Upper lobe of left lung (tissue), 4 donors: ENCODE results near the gene WBP1L.

Experiments
- EP300 ChIP-seq, 4 donors: sonication (generic); formaldehyde crosslinking; IDR thresholded peaks; one replicate each; pipeline ENCODE4 v1.5.1; 2017; ENCODE audit warnings: antibody characterized with exemption in 4 of 4, control low read depth in 2 of 4
- POLR2A ChIP-seq, 4 donors: fragments of 450-650 bp; IDR thresholded peaks; one replicate each; pipeline ENCODE4 v1.5.1; 2016 to 2017; ENCODE audit warnings: antibody characterized with exemption in 4 of 4, mild to moderate bottlenecking in 2 of 4
- TF ChIP-seq, protein P1 (sequence below), 6 experiments: fragments of 450-650 bp in 4 of 6; fragments of 200-600 bp in 2 of 6; sonication (generic) in 2 of 6; IDR thresholded peaks; one replicate each; pipeline ENCODE4 v1.5.1; 2016 to 2019; ENCODE audit warnings: antibody characterized with exemption in 6 of 6

DNA sequence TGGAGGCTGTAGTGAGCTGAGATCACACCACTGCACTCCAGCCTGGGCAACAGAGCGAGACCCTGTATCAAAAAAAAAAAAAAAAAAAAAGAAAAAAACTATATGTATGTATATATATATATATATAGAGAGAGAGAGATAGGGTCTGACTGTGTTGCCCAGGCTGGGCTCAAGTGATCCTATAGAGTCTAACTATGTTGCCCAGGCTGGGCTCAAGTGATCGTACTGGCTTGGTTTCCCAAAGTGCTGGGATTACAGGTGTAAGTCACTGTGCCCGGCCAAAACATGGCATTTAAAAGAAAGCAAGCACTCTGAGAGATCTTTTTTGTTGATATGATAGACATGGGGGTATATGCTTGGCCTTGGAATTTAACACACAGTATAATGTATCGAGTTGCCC is 73.4 kb downstream of the WBP1L start:
- TF ChIP-seq EP300 (IDR thresholded peaks at IDR 0.05) = no peak
- TF ChIP-seq, protein P1, sequence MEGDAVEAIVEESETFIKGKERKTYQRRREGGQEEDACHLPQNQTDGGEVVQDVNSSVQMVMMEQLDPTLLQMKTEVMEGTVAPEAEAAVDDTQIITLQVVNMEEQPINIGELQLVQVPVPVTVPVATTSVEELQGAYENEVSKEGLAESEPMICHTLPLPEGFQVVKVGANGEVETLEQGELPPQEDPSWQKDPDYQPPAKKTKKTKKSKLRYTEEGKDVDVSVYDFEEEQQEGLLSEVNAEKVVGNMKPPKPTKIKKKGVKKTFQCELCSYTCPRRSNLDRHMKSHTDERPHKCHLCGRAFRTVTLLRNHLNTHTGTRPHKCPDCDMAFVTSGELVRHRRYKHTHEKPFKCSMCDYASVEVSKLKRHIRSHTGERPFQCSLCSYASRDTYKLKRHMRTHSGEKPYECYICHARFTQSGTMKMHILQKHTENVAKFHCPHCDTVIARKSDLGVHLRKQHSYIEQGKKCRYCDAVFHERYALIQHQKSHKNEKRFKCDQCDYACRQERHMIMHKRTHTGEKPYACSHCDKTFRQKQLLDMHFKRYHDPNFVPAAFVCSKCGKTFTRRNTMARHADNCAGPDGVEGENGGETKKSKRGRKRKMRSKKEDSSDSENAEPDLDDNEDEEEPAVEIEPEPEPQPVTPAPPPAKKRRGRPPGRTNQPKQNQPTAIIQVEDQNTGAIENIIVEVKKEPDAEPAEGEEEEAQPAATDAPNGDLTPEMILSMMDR (IDR thresholded peaks at IDR 0.05) = no peak
- TF ChIP-seq POLR2A (IDR thresholded peaks at IDR 0.05) = no peak
